CD4-positive, alpha-beta T cell treated with Interferon alpha-2 for 1 hour (primary cell): ENCODE measurements around the gene RPS26.
A peak's percentile ranks its signal among the peaks of the same experiment; 100 is the strongest.
"Not testable (repeated sequence)": the region's sequence is repeated elsewhere in the genome, so short reads cannot be mapped to it uniquely, and the experiment has no call there.

Experiments used
- DNase-seq, 2 donors: peaks; one replicate each; pipeline ENCODE4 v3.0.0-alpha.2; 2020 to 2022

RPS26 gene

GRCh38 chr12:56021889-56022497 is 19.7 kb upstream of the RPS26 start:
- no peak for DNase-seq

GRCh38 chr12:56028511-56029165 is 13.1 kb upstream of the RPS26 start:
- no peak for DNase-seq

- no peak for DNase-seq
Measured at GRCh38 chr12:56029166-56029519, 12.6 kb upstream of the RPS26 start.

- peak; percentile 43 to 62 for DNase-seq
Measured at GRCh38 chr12:56029666-56030293, 11.9 kb upstream of the RPS26 start.

GRCh38 chr12:56031987-56032386 is 9.7 kb upstream of the RPS26 start:
- DNase-seq, result no peak

GRCh38 chr12:56034586-56035332 is 7.0 kb upstream of the RPS26 start:
- peak in 1 of 2 donors; percentile 47 for DNase-seq

GRCh38 chr12:56037161-56037560 is 4.6 kb upstream of the RPS26 start:
- DNase-seq, result no peak

GRCh38 chr12:56038022-56038655 is 3.6 kb upstream of the RPS26 start:
- no peak for DNase-seq

- DNase-seq, result no peak
Measured at GRCh38 chr12:56040151-56040550, 1.6 kb upstream of the RPS26 start.

- DNase-seq, result no peak
Measured at GRCh38 chr12:56040963-56041551, 661 bp upstream of the RPS26 start.

- not testable (repeated sequence) for DNase-seq
Measured at GRCh38 chr12:56042430-56042813, 704 bp downstream of the RPS26 start.

GRCh38 chr12:56042843-56043242 is 1.1 kb downstream of the RPS26 start:
- DNase-seq, result no peak

GRCh38 chr12:56046027-56046780 is 4.5 kb downstream of the RPS26 start:
- no peak for DNase-seq

GRCh38 chr12:56053407-56053893 is 11.7 kb downstream of the RPS26 start:
- DNase-seq, result no peak

- DNase-seq, result not testable (repeated sequence)
Measured at GRCh38 chr12:56059964-56060363, 18.2 kb downstream of the RPS26 start.

- no peak for DNase-seq
Measured at GRCh38 chr12:56061982-56062381, 20.3 kb downstream of the RPS26 start.

- no peak for DNase-seq
Measured at GRCh38 chr12:56062996-56063395, 21.3 kb downstream of the RPS26 start.

GRCh38 chr12:56071648-56072047 is 29.9 kb downstream of the RPS26 start:
- no peak for DNase-seq

- no peak for DNase-seq
Measured at GRCh38 chr12:56074396-56074795, 32.7 kb downstream of the RPS26 start.

- not testable (repeated sequence) for DNase-seq
Measured at GRCh38 chr12:56077966-56078365, 36.2 kb downstream of the RPS26 start.

- DNase-seq, result no peak
Measured at GRCh38 chr12:56078427-56078826, 36.7 kb downstream of the RPS26 start.
